Left cardiac atrium (tissue), 4 donors: ENCODE results near the gene ANKK1. TPM values are rescaled to one million over a fixed set of nuclear protein-coding genes. Genes with fewer than 3 reads are reported as not detected.

Experiments
- ATAC-seq, 2 donors: fragments of 200-7000 bp; cut with Tn5 transposase; one replicate each; pipeline ENCODE4 v1.9.1; 2020; ENCODE audit warnings: mild to moderate bottlenecking in 2 of 2, moderate library complexity in 2 of 2
- DNase-seq: peaks from one replicate; pipeline ENCODE4 v3.0.0-alpha.2; 2020
- intact Hi-C, 2 donors: fragments of 100-400 bp; cut with DNase I; formaldehyde crosslinking; loops; one replicate each; pipeline versions ENCODE4 v1.14.1 to v1.15.1; 2022 to 2023
- microRNA-seq, 2 donors: library from miRNA; unstranded; fragments of <30 nt; microRNA quantifications; one replicate each; pipeline ENCODE4 v1.2.0, GENCODE V29; 2020
- total RNA-seq, 2 donors: library from RNA; stranded (reverse); fragmentation: NEBNext Ultra II Directional; extraction: Animal tissue kit (Norgen Biotek cat#: 25700); gene quantifications; one replicate each; pipeline ENCODE4 v1.2.1, GENCODE V29; 2021
- donor health status: DM: no; HTN: yes; CAD: no.
- donor health status: DM: no; HTN: yes; CAD: no; lungs with severe emphysema.
- donor health status: DM: yes; HTN: yes; CAD: no.
- donor health status: Dilated cardiomyopathy.

ANKK1 gene
- total RNA-seq, 2 donors from 2014 or later: 0.10 TPM; not detected in 1

DNA sequence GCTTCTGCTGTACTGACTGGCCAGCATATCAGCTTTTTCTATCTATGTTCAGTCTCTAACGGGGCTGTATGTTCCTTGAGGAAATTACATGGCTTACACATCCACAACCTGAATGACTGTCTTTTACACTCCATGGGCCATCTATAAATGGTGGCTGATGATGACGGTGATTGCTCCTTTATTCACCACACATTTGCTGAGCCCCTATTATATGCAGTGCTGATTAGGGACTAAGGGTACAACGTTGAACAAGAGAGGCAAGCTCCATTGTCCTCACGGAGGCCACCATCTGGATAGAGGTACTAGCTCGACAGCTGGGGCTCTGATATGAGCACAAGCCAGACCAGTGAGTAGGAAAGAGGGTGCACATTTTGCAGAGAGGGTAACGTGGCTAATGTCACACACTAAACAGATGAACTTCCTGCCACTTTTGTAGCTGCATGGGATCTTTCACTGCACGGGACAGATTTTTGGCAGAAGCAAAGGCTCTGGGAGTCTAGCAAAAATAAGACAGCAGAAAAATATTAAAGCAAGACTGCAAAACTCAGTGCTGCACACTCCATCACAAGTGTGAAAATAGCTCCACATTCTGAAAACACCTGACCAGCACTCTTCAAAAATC is 57.0 kb downstream of the ANKK1 start:
- DNase-seq (no peak), ATAC-seq (no peak)
- intact Hi-C loops: no loop called here

DNA sequence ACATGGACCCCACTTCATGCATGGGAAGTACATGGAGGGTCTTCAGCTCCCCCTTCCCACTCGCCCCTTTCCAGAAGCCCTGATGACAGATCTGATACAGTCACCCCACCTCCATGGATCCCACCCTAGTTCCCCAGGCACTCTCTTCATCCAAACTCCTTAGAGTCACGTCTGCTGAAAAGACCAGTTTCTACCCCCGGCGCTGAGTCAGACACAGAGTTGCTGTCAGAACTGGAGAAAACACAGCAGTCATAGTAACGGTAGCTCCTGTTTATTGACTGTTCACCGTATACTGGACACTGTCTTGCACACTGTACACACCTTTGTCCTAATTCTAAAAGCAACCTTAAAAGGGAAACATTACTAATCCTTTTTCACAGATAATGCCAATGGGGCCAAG is 58.5 kb downstream of the ANKK1 start:
- ATAC-seq (no peak), DNase-seq (no peak)
- intact Hi-C loops: no loop called here

DNA sequence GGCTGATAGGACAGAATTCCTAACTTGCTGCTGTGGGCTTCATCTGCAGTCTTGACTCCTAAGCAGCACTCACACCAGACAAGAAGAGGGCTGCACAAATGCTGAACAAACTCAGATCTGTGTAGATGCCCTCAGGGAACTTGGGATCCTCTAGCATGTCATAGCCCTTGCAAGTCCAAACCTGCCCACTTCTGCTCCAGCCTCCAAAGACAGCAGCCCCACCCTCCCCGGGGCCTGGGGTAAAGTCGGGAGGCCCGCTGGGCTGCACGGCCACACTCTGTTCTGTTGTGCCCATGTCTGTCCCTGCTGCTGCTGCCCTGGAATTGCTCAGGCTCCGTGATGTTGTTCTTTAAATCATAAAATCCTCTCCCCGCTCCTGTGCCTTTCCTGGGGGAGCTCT is 59.4 kb downstream of the ANKK1 start:
- intact Hi-C loops: no loop called here
- ATAC-seq: no peak
- DNase-seq: no peak

DNA sequence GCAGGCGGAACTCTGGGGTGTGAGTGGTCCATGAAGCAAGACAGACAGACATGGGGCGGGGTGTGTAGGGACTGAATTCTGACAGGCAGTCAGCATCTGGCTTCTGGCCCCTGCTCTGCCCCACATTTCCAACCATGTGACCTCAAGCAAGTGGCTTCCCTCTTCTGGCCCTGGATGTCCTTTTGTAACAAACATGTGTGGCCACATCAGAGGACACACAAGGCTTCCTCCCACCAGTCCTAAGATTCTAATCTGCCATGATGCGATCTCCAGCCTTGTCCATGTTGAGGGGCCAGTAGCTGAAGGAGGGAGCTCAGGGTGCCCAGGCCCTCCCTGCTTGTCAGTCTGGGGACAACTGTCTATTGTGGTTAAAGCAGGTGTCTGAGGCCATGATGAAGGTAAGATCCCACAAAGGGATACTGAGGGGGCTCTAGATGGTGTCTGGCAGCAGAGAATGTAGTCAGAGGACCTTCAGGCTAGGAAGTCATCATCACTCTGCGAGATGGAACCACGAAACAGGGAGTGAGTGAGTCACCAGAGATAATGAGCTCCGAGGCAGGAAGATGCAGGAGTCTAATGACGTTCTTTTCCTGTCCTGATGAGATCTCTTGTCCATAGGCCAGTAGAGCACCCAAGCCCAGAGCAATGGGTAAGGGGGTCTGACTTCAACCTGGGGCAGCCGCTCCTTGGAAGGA is 60.2 kb downstream of the ANKK1 start:
- no peak for DNase-seq
- peak in 1 of 2 donors; percentile 72 for ATAC-seq
- intact Hi-C loops: no loop called here

DNA sequence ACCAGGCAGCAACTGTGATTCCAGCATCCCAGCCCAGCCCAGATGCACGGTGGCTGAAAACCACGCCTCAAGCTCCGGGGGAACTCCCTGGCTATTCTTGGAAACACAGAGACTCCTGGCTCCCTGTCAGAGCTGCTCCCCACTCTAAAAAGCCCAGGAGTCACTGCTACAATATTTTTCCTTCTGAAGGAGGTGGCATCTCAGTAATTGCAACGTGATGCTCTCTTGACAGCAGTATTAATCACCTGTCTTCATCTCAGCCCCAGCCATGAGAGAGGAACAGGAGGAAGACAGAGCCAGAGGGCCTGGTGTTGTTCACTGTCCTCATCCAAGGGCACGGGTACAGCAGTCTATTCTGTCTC is 60.7 kb downstream of the ANKK1 start:
- intact Hi-C loops: no loop called here
- DNase-seq: no peak
- ATAC-seq: peak in 1 of 2 donors; percentile 50

DNA sequence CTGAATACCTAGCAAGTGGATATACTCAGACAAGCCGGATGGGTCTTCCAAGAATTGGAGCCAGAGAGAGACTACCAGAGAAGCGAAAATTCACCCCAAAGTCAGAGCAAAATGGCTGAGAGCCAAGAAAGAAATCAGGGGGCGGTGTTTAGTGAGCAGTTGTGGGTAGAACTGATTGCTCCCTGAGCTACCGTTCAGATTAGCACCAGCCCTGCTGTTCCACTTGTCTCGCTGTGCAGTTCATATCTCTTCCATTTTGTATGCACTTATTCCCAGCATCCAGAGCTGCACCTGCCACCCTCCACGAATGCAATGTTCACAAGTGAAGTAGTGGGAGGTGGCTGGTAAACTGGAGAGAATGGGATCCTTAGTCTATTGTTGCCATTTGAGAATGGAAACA is 62.2 kb downstream of the ANKK1 start:
- ATAC-seq (no peak), DNase-seq (no peak)
- intact Hi-C loops: no loop called here

Small RNA genes lying within 50 kb of the gene (microRNA-seq; reads per million reads assigned to microRNA genes)
- 0 reads per million in 2 donors for gene MIR4301

Other genes starting within 250 kb of the ANKK1 start
- 1 to 10 TPM; 4.2 to 5.4 TPM for gene TTC12, start 73.2 kb upstream of the ANKK1 start, total RNA-seq
- under 1 TPM in 1 of 2 donors, not detected in 1; 0.37 TPM for gene DRD2, start 87.6 kb downstream of the ANKK1 start, total RNA-seq